GM21367 (cell line): ENCODE results near the gene KLHL25.
A peak's percentile ranks its signal among the peaks of the same experiment; 100 is the strongest.

Experiments used
- ATAC-seq: cut with Tn5 transposase; IDR thresholded peaks from one replicate; pipeline ENCODE4 v1.9.1; 2021; ENCODE audit not compliant: unreplicated experiment

The KLHL25 gene

GRCh38 chr15:85722374-85723152, 72.2 kb downstream of the KLHL25 start:
- no peak for ATAC-seq

GRCh38 chr15:85718981-85719380, 75.7 kb downstream of the KLHL25 start:
- ATAC-seq, result no peak

- peak; percentile 52 for ATAC-seq
Measured at GRCh38 chr15:85718271-85718971, 76.3 kb downstream of the KLHL25 start.

- no peak for ATAC-seq
Measured at GRCh38 chr15:85717212-85717611, 77.5 kb downstream of the KLHL25 start.

- no peak for ATAC-seq
Measured at GRCh38 chr15:85716261-85716660, 78.5 kb downstream of the KLHL25 start.

- no peak for ATAC-seq
Measured at GRCh38 chr15:85711580-85712192, 83.0 kb downstream of the KLHL25 start.

- peak; percentile 40 for ATAC-seq
Measured at GRCh38 chr15:85710340-85710842, 84.3 kb downstream of the KLHL25 start.
